ENCODE measurements around the gene RCAN3. TPM values are rescaled to one million over a fixed set of nuclear protein-coding genes. Genes with fewer than 3 reads are reported as not detected.
A peak's percentile ranks its signal among the peaks of the same experiment; 100 is the strongest.

RCAN3 gene
- total and polyA plus RNA-seq, 8 donors: 2.9 to 52.0 (median 8.7) TPM

DNA sequence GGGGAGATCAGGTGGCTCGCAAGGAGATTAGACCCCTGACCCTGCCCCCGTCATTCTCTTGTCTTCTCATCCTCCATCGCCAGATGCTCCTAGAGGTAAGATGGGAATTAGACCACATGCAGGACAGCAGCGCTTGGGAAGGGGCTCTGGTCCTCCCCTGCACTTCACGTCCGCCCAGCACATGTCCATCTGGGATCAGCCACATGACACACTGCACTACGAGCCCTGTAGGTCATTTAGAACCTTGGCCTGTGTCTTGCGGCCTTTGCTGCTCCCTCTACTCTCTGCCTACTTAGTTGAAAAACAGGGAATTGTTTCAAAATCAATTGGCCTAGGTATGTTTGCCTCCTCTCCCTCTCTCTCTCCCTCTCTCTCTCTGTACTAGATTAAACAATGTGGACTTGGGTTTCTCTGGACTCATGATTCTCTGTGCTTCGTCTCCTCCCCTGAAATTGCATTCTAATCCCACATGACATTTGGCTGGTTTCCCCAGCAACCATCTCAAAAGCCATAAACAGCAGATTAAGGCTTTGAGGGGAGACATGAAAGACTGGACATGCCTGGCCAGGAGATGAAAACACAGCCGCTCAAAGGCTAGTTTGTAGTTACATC lies 49.4 kb downstream of the RCAN3 start:
- intact Hi-C loops (cut with DNase I; ENCODE audit: low total_unique reads): no loop called here

DNA sequence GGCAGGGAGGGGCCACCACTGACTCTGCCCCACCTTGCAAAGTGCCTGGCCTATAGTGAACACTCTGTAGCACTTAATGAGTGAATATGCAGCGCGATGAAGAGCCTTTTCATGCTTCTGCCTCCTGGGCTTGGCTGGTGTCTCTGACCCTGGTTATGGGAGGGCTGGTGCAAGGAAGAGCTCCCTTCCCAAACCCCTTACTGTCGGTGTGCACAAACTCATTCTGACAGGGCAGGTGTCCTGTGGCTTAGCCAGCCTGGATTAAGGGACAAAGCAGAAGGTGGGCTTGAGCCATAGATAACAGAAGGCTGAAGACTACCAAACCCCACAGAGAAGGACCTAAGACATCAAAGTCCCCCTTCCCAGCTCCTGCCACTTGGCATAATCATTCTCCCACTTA lies 51.3 kb downstream of the RCAN3 start:
- peaks cover 7 to 44% (median 19%) of the 10 kb centered on the region in 4 donors for H3K4me1 ChIP-seq
- H3K27me3 ChIP-seq: peaks cover 5 to 52% (median 14%) of the 10 kb centered on the region in 3 donors
- H3K9me3 ChIP-seq: no peaks in the 10 kb centered on the region
- no peak overlapping the region for H3K27ac ChIP-seq
- 89 to 100% (median 92%) methylated on average over 3 of the region's 3 CpGs for WGBS, 5 donors
- no peaks in the 10 kb centered on the region for H3K36me3 ChIP-seq
- intact Hi-C loops (cut with DNase I; ENCODE audit: low total_unique reads): no loop called here
- H3K4me3 ChIP-seq: no peak overlapping the region
- DNase-seq: no peak
- TF ChIP-seq POLR2AphosphoS5 (IDR thresholded peaks at IDR 0.05) (no peak), EP300 (IDR thresholded peaks at IDR 0.05) (no peak), POLR2A (IDR thresholded peaks at IDR 0.05) (no peak)
- TF ChIP-seq, protein P1, sequence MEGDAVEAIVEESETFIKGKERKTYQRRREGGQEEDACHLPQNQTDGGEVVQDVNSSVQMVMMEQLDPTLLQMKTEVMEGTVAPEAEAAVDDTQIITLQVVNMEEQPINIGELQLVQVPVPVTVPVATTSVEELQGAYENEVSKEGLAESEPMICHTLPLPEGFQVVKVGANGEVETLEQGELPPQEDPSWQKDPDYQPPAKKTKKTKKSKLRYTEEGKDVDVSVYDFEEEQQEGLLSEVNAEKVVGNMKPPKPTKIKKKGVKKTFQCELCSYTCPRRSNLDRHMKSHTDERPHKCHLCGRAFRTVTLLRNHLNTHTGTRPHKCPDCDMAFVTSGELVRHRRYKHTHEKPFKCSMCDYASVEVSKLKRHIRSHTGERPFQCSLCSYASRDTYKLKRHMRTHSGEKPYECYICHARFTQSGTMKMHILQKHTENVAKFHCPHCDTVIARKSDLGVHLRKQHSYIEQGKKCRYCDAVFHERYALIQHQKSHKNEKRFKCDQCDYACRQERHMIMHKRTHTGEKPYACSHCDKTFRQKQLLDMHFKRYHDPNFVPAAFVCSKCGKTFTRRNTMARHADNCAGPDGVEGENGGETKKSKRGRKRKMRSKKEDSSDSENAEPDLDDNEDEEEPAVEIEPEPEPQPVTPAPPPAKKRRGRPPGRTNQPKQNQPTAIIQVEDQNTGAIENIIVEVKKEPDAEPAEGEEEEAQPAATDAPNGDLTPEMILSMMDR (IDR thresholded peaks at IDR 0.05): no peak

More for the DNA sequence above, 49.4 kb downstream of the RCAN3 start:
- DNase-seq: peak in 1 of 2 donors; percentile 86
- H3K27ac ChIP-seq: no peak overlapping the region
- no peaks in the 10 kb centered on the region for H3K36me3 ChIP-seq
- H3K27me3 ChIP-seq: peaks cover 5 to 42% (median 14%) of the 10 kb centered on the region in 3 donors
- TF ChIP-seq, protein P1 (IDR thresholded peaks at IDR 0.05): no peak
- peaks cover 7 to 28% (median 18%) of the 10 kb centered on the region in 4 donors for H3K4me1 ChIP-seq
- no peaks in the 10 kb centered on the region for H3K9me3 ChIP-seq
- no peak overlapping the region for H3K4me3 ChIP-seq
- 62 to 75% (median 69%) methylated on average over 10 of the region's 10 CpGs for WGBS, 5 donors

DNA sequence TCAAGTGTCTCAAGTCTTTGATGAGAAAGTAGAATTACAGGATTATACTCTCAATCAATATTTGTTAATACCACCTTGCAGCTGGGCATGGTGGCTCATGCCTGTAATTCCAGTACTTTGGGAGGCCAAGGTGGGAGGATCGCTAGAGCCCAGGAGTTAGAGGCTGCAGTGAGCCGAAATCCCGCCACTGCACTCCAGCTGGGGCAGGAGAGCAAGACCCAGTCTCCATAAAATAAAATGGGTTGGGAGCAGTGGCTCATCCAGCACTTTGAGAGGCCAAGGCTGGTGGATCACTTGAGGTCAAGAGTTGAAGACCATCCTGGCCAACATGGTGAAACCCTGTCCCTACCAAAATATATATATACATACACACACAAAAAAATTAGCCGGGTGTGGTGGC lies 52.1 kb downstream of the RCAN3 start:
- 94 to 100% (median 99%) methylated on average over 2 to 4 of the region's 4 CpGs for WGBS, 5 donors

GRCh38 chr1:24555591-24556413 lies 53.2 kb downstream of the RCAN3 start, which contains the start of gene NCMAP:
Gene NCMAP, plus strand, starts transcription at chr1:24556087. Its CDS starts 39,344 bp downstream, at chr1:24595431.
- H3K4me1 ChIP-seq: peaks cover 7 to 50% (median 22%) of the 10 kb centered on the region in 4 donors
- peaks cover 5 to 55% (median 14%) of the 10 kb centered on the region in 3 donors for H3K27me3 ChIP-seq
- peak; percentile 83 to 88 for DNase-seq
- TF ChIP-seq POLR2AphosphoS5 (IDR thresholded peaks at IDR 0.05): no peak
- TF ChIP-seq, protein P1 (IDR thresholded peaks at IDR 0.05): peak in 1 of 7 experiments; percentile 38
- peak within 1 kb of the TSS; percentile 72 to 84 (median 77) for H3K27ac ChIP-seq
- no peaks in the 10 kb centered on the region for H3K9me3 ChIP-seq
- peak within 1 kb of the TSS; percentile 44 to 54 (median 49) for H3K4me3 ChIP-seq
- no peaks in the 10 kb centered on the region for H3K36me3 ChIP-seq
- intact Hi-C loops (cut with DNase I; ENCODE audit: low total_unique reads): no loop called here
- WGBS, 5 donors: 1 to 8% (median 2%) methylated on average over 21 to 61 of the region's 61 CpGs

More for the DNA sequence above, 52.1 kb downstream of the RCAN3 start:
- TF ChIP-seq POLR2A (IDR thresholded peaks at IDR 0.05) (no peak), POLR2AphosphoS5 (IDR thresholded peaks at IDR 0.05) (no peak), EP300 (IDR thresholded peaks at IDR 0.05) (no peak)
- TF ChIP-seq, protein P1 (IDR thresholded peaks at IDR 0.05): no peak
- H3K4me1 ChIP-seq: peaks cover 7 to 50% (median 22%) of the 10 kb centered on the region in 4 donors
- peaks cover 5 to 55% (median 14%) of the 10 kb centered on the region in 3 donors for H3K27me3 ChIP-seq
- no peak overlapping the region for H3K27ac ChIP-seq
- no peaks in the 10 kb centered on the region for H3K36me3 ChIP-seq
- DNase-seq: no peak
- no peak overlapping the region for H3K4me3 ChIP-seq
- H3K9me3 ChIP-seq: no peaks in the 10 kb centered on the region
- intact Hi-C loops (cut with DNase I; ENCODE audit: low total_unique reads): no loop called here
